Daoy (cell line): Measurements from ENCODE around the gene TMPRSS9. TPM values are rescaled to one million over a fixed set of nuclear protein-coding genes. Genes with fewer than 3 reads are reported as not detected.
A peak's percentile ranks its signal among the peaks of the same experiment; 100 is the strongest.

Experiments
- DNase-seq: peaks from one replicate; pipeline ENCODE4 v3.0.0-alpha.2; 2015; ENCODE audit warnings: low read depth
- total RNA-seq: library from RNA; depleted of rRNA; stranded (reverse); fragments of >200 nt; shearing (Covaris generic); gene quantifications from 2 replicates; pipeline ENCODE4 v1.2.3, GENCODE V29; 2014

The TMPRSS9 gene
- total RNA-seq, 1 experiment from 2014 or later, result not detected

DNA sequence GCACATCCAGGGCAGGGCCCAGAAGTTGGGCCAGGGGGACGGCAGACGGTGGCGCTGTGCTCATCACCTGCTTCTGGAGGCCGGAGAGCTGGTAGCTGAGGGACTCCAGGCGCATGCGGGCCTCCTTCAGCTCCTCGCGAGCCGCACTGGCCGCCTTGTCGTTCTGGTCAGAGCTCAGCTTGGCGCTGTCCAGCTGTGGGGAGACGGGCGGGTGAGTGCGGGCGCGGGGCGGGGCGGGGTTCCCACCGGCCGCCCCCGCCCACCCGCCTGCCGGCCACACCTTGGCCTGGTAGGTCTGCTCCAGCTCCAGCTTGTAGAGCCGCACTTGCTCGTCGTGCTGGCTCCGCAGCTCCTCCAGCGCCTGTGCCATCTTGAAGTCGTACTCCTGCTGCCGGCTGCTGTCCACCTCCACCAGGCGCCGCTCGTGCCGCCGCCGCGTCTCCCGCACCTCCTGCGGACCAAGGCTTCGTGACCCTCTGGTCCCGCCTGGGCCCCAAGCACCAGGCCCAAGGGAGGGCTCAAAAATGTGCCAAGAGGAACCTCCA lies 74.7 kb downstream of the TMPRSS9 start:
- DNase-seq, result no peak

DNA sequence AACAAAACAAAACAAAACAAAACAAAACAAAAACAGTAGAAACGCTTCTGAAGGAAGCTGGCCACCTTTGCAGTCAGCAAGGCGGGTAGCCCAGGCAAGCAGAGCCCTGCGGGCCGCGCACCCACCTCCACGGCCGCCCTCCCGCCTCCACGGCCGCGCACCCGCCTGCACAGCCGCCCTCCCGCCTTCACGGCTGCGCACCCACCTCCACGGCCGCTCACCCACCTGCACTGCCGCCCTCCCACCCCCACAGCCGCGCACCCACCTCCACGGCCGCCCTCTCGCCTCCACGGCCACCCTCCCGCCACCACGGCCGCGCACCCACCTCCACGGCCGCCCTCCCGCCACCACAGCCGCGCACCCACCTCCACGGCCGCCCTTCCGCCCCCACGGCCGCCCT lies 76.3 kb downstream of the TMPRSS9 start:
- DNase-seq, result no peak

DNA sequence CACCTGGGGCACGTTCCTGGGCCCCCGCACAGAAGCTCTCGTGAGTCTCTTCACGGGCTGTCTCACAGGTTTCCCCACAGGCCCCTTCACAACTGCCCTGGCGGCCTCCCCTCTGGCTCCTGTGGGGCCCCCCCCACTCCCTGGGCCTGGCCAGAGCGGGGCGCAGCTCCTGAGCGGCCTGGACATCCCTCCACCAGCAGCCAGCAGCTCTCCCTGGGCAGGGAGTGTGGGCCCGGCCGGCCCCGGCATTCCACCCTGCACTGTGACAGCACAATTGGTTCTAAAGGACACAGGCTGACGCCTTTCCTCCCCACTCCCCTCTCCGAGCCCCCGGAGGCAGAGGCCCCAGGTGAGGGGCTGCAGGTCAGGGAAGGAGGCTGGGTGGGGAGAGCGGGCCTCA lies 76.9 kb downstream of the TMPRSS9 start:
- no peak for DNase-seq

DNA sequence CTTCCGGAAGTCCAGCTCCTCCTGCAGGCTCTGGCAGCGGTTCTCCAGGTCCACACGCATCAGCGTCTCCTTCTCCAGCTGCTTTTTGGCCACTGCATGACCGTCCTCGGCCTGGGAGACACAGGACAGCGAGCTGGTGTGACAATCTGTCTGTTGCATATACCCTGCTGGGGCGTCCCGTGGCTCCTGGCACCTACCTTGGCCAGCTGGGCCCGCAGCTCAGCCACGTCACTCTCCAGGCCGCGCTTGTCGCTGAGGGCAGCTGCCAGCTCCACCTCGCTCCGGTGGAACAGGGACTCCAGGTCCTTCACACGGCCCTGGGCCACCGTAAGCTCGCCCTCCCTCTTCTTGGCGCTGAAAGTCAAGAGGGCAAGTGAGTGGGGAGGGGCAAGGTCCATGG lies 78.1 kb downstream of the TMPRSS9 start:
- DNase-seq, result no peak

DNA sequence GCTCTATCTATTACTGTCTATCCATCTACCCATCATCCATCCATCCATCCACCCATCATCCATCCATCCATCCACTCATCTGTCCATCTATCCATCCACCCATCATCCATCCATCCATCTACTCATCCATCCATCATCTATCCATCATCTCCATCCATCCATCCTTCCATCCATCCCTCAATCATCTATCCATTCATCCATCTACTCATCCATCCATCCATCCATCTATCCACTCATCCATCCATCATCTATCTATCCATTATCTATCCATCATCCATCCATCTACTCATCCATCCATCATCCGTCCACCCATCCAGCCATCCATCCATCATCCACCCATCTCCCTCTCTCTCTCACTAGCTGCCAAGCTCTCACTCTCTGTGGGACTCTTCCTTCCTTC lies 80.5 kb downstream of the TMPRSS9 start:
- DNase-seq, result no peak

DNA sequence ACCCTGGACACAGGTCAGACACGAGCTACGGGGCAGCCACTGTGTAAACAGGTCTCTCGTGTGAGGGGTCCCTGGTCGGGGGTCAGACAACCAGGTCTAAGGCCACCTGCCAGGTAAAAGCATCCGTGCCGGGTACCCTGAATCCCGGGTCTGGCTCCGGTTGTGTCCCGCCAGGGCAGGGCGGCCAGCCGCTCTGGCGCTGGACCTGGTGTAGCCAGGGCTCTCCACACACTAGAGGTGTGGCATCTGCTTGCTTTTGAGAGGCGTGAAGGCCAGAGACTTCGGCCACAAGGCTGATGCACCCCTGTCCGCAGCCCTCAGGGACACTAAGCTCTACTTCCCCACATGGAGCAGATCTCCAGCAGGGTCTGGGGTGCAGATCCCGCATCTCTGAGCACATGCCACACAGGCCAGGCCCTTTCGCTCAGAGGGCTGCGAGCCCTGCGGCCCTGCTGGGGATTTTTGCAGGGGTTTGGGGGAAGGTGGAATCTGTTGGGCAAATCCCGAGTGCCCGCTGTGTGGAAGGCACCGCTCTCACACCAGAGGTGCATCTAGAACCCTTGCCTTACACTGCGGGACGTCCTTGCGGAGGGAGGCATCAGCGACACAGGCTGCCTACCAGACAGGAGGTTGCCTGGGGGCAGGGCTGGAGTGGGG lies 81.2 kb downstream of the TMPRSS9 start:
- DNase-seq, result no peak

DNA sequence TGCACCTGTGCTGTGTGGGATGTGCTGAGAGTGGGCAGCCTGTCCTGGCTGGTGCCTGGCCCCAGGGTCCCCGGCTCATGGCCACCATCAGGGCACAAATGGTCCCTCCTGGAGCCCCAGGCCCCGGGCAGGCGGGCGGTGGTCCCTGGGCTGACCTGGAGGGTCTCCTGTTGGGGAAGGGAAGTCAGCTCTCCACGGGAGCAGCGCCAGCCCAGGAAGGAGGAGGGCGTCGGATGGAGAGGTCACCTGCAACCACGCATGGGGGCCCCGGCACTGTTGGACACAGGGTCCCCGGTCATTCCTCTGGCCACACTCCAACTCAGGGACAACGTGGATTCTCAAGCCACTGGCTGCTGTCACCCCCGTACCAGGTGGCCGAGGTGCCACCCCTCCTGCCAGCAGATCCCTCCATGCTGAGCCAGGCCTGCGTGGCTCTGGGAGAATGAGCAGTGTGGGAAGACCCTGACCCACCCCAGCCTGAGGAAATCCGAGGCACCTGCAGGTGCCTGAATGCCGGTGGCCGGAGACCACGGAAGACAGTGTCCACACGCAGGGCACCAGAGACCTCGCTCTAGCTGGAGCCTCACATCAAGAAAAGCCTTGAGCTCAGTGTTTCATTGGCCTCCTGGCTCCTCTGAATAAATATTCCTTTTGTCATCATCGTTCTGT lies 83.2 kb downstream of the TMPRSS9 start:
- no peak for DNase-seq

DNA sequence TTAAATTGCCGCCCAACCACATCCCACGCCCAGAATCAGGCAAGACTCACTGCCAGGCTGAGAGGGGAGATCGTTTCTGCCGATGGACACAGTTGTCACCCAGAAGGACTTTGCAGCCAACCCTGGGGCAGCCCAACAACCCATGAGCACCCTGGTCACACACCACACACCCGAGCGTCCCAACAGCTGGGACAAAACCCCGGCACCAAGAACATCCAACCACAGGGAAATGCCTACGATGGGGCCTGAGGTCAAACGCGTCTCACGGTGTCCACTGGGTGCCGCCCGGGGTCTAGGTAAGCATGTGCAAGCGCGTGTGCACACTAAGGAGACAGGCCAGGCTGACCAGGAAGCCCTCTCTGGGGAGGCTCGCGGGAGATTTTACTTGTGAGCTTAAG lies 83.7 kb downstream of the TMPRSS9 start:
- DNase-seq, result no peak

DNA sequence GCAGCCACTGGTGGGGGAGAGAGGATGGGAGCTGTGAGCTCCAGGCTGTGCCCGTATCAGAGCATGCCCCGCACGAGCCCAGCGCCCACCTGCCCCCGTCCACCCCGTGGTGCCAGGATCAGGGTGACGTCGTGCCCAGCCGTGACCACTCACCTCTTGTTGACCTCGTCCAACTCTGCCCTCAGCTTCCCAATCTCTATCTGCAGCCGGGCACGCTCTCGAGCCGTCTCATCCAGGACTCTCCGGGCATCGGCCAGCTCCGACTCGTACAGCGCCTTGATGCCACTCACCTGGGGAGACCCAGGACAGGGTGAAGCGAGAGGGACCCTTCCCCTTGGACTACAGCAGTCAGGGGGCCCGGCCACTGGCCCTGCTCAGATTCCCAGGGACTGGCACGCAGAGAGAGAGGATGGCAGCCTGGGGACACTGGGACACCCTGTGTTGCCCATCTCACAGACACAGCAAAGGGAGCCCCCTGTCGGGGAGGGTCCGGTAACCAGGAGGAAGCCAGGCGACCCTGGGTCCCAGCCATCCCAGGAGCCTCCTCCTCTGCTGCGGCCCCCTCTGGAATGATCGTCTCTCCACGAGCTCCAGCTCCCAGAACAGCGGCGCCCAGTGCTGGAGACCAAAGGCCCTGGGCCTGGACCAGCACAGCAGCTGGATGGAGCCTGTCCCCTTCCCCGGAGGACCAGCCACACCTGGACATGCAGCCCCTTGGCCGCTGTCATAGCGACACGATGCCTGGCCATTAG lies 84.4 kb downstream of the TMPRSS9 start:
- no peak for DNase-seq

DNA sequence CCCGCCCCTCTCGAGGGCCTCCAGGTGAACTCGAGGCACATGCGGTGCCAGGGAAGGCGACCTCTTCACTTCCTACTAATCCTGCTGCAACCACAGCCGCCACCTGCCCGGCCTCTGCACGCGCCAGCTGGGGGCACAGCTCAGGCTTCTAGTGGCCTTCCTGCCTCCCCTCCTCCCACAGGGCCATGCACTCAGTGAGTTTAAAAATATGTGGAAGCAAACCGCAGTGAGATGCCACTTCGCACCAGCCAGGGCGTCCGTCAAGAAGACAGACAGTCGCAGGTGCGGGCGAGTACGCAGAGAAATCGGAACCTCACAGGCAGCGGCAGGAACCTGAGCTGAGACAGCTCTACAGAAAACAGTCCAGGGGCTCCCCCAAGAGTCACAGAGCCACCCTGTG lies 86.3 kb downstream of the TMPRSS9 start:
- no peak for DNase-seq

DNA sequence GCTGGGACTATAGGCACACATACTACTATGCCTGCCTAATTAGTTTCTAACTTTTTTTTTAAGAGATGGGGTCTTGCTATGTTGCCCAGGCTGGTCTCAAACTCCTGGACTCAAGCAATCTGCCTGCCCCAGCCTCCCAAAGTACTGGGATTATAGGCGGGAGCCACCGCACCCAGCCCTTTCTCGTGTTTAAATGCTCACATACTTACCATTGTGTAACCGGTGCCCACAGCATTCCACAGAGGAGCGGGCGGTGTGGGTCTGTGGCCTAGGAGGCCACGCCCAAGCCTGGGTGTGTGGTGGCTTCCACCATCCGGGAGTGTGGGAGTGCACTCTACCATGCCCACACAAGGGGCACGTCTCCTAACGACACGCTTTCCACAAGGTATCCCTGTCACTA lies 89.0 kb downstream of the TMPRSS9 start:
- DNase-seq, result no peak

DNA sequence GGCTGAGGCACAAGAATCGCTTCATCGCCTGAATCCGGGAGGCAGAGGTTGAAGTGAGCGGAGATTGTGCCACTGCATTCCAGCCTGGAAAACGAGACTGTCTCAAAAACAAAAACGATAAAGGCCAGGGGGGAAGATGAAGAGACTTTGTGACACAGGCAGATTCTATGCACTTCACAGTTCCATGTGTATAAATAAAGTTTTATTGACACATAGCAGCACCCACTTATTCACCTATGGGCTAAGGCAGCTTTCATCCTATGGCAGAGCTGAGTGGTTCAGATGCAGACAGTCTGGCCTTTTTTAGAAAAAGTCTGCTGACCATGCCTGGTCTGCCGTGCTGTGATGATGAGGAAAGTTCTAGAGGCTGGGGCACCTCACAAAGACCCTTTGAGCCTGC lies 91.1 kb downstream of the TMPRSS9 start:
- DNase-seq, result no peak

DNA sequence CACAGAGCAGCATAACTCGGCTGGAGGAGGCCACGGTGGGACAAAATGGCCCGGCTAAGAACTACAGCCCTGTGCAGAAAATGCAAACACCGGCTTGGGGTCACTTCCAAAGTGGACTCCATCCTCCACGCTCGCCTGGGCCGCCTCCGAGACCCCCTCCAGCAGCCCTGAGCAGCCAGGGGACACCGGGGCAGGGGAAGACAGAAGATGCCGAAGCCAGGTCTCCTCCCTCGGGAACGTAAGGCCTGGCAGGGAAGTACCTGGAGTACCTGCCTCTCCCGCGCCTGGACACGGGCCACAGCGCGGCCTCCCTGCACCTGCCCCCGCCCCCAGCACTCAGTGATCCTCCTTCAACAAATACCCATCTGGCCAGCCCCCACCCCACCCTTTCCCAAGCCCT lies 91.7 kb downstream of the TMPRSS9 start:
- DNase-seq, result no peak

DNA sequence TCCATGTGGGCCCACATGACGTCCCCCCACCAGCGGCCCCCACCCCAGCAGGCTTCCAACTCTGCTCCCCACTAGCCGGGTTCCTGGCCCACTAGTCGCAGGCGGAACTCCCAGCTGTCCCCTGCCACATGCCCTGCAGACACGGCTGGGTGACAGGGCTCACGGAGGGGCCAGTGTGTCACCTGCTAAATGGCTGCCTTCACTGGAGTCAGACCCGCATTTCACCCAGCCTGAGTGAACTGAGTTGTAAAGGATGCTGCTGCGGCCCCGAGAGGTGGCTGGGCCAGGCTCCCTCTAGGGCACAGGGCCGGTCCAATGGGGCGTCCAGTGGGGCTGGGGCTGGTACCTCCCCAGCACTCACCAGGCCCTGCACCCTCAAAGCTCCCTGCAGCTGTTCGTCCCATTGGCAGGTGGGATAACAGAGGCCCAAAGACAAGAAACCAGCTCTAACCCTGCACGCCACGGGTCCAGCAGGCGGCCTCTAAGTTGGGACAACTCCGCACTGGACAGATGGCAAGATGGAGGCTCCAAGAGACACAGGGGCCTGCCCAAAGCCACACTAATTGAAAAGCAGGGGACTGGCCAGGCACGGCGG lies 93.5 kb downstream of the TMPRSS9 start:
- DNase-seq, result no peak

DNA sequence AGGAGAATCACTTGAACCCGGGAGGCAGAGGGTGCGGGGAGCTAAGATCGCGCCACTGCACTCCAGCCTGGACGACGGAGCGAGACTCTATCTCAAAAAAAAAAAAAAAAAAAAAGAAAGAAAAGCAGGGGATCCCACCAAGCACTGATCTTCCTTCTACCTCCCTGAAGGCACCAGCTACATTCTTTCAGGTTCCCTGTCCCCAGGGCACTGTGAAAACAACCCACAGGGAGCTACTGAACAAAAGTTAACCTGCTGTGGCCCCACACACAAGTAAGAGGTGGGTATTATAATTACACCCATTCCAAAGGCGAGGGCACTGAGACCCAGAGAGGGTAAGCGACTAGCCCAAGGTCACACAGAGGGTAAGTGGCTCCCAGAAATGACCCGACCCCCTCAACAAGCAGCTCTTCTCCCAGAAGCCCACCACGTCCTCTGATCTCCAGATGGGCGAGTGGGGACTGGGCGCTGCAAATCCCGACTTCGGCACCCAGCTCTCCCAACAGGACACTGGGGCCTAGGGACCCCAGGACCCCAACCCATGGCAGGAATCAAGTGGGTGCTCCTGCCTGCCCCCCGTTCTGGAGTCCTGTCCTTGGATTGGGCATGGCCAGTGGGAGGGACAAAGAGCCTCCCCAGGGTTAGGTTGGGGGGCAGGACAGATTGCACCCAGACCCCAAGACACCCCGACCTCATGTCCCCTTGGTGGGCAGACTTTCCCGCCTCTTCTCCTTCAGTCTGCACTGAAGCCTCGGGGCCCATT lies 94.3 kb downstream of the TMPRSS9 start:
- DNase-seq, result no peak

DNA sequence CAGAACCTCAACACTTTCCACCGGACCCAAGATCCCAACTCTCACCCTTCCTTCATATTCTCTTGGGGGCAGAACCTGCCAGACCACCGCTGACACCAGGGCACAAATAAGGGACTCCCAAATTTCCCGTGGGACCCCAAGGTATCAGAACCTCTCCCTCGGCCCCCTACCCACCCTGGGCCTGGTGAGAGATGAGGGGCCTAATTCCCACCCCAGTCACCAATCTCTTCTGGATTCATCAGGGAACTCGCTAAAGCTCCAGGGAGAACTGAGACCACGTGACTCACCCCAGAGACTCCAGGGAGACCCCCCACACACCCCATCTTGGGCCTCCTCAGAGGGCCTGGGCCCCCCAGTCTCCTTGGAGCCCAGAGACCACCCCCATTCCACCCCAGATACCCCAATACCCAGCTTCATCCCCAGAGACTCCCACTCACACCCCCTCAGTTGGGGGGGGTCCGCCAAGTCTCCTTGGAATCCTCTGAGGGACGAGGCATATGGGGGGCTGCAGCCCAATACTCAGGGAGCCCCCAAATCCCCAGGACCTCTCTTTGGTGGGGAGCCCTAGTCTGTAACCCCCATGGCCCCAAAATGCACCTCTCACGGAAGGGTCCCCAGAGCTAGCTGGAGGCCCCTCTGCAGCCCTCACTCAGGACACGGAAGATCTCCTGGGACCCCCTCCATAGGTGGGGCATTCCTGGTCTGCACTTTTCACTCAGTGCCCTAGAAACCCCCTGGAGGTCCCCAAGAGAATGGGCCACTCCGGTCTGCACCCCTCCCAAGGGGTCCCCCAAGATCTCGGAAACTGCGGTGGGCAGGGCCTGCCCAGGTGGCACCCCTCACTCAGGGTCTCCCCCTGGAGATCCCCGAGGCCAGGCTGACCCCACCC lies 95.1 kb downstream of the TMPRSS9 start:
- DNase-seq, result no peak

DNA sequence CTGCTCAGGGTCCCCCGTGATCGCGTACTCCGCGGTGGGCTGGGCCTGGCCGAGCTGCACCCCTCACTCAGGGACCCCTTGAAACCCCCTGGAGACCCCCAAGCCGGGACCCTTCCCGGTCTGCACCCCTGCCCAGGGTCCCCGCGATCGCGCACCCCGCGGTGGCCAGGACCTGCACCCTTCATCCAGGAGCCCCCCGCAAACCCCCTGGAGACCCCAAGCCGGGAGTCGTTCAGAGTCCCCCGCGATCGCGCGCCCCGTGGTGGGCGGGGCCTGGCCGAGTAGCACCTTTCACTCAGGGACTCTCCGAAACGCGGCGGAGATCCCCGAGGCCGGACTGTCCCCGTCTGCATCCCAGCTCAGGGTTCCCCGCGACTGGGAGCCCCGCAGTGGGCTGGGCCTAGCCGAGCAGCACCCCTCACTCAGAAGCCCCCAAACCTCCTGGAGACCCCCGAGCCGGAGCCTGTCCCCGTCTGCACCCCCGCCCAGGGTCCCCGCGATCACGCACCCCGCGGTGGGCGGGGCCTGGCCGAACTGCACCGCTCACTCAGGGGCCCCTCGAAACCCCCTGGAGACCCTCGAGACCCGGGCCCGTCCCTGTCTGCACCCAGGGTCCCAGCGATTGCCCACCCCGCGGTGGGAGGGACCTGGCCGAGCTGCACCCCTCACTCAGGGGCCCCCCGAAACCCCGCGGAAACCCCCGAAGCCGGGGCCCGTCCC lies 95.9 kb downstream of the TMPRSS9 start:
- peak; percentile 35 for DNase-seq

DNA sequence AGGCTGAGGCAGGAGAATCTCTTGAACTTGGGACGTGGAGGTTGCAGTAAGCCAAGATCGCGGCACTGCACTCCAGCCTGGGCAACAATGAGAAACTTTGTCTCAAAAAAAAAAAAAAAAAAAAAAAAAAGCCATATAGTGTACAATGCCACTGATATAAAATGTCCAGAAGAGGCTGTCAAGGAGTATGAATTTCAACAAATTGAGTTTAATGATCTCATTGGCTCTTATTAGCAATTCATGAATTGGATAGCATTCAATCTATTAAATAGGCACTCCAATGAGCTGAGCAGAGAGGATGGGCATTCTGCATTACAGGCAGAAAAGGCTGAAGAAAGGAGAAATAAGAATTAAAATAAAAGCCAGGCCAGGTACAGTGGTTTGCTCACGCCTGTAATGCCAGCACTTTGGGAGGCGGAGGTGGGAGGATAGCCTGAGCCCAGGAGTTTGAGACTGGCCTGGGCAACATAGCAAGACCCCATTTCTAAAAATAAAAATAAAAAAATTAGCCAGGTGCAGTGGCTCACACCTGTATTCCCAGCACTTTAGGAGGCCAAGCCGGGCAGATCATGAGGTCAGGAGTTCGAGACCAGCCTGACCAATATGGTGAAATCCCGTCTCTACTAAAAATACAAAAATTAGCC lies 97.5 kb downstream of the TMPRSS9 start:
- DNase-seq, result no peak

DNA sequence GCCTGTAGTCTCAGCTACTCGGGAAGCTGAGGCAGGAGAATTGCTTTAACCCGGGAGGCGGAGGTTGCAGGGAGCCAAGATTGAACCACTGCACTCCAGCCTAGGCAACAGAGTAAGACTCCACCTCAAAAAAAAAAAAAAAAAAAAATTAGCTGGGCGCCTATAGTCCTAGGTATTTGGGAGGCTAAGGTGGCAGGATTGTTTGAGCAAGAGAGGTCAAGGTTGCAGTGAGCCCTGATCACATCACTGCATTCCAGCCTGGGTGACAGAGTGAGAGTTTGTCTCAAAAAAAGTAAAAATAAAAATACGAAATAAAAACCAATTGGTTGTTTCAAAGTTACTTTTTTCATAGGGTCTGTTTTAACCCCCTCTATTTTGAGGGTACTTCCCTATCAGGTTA lies 98.0 kb downstream of the TMPRSS9 start:
- no peak for DNase-seq
